Activated CD8-positive, alpha-beta memory T cell treated with anti-CD3 and anti-CD28 coated beads, Interleukin-2, amount 10 ng/mL, durations not matched to agents 7 days and 5 days (primary cell): Measurements from ENCODE around the gene DFFA. TPM values are rescaled to one million over a fixed set of nuclear protein-coding genes. Genes with fewer than 3 reads are reported as not detected.
A peak's percentile ranks its signal among the peaks of the same experiment; 100 is the strongest.
"Not testable (repeated sequence)": the region's sequence is repeated elsewhere in the genome, so short reads cannot be mapped to it uniquely, and the experiment has no call there.

ENCODE experiments used
- ATAC-seq: fragments of 150-1000 bp; cut with Tn5 transposase; one replicate; pipeline ENCODE4 v1.10.0; 2021; ENCODE audit warnings: moderate library complexity
- CTCF ChIA-PET: fragments of 350-600 bp; sonication (Branson Sonifier 250); formaldehyde crosslinking; loops from one replicate; lab custom pipeline; 2021; ENCODE audit warnings: antibody characterized with exemption; lab: Charles Lee
- DNase-seq: peaks from one replicate; pipeline ENCODE4 v3.0.0-alpha.2; 2020
- H3K27ac Mint-ChIP-seq: one replicate; pipeline ENCODE4 v1.8.0; 2021; ENCODE audit warnings: mild to moderate bottlenecking, mixed read lengths
- H3K27me3 Mint-ChIP-seq: one replicate; pipeline ENCODE4 v1.8.0; 2021; ENCODE audit warnings: mixed read lengths
- H3K36me3 Mint-ChIP-seq: one replicate; pipeline ENCODE4 v1.8.0; 2021; ENCODE audit warnings: mild to moderate bottlenecking, mixed read lengths
- H3K4me1 Mint-ChIP-seq: one replicate; pipeline ENCODE4 v1.8.0; 2021; ENCODE audit warnings: mixed read lengths
- H3K4me3 Mint-ChIP-seq: one replicate; pipeline ENCODE4 v1.8.0; 2021; ENCODE audit warnings: mild to moderate bottlenecking, moderate library complexity, mixed read lengths
- H3K9me3 Mint-ChIP-seq: one replicate; pipeline ENCODE4 v1.8.0; 2022; ENCODE audit warnings: low read depth, mixed read lengths
- total RNA-seq, 2 experiments: library from RNA; stranded (reverse); gene quantifications; one replicate each; pipeline ENCODE4 v1.2.3, GENCODE V29; 2021

DFFA gene
- total RNA-seq, 2 experiments from 2014 or later: 40.9 to 45.1 TPM

DNA sequence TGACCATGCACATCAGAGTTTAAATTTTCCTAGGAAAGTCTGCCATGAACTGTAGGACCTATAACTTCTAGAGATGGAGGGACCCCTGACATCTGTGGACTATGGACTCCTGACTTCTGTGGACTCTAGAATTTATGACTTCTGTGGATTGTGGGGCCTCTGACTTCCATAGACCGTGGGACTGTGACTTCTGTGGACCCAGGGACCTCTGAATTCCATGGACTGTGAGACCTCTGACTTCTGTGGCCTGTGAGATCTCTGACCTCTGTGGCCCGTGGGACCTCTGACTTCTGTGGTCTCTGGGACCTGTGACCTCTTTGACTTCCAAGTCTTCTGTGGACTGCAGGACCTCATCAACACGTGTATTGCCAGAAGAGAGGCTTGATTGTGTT is 39.2 kb upstream of the DFFA start:
- Mint-ChIP-seq H3K9me3 (no peaks in the 10 kb centered on the region), H3K27ac (peak overlapping the region; percentile 98), H3K4me1 (peaks cover 85% of the 10 kb centered on the region), H3K36me3 (peaks cover 6% of the 10 kb centered on the region), H3K27me3 (no peaks in the 10 kb centered on the region), H3K4me3 (peak overlapping the region; percentile 62)
- DNase-seq: no peak
- CTCF ChIA-PET: interaction anchor here (0.7 to 13.6 kb wide), 9 partner anchors 8 to 457 kb away, joined by 3 to 235 read pairs (median 4); partner anchors contain the start of gene CENPS
- ATAC-seq: no peak

DNA sequence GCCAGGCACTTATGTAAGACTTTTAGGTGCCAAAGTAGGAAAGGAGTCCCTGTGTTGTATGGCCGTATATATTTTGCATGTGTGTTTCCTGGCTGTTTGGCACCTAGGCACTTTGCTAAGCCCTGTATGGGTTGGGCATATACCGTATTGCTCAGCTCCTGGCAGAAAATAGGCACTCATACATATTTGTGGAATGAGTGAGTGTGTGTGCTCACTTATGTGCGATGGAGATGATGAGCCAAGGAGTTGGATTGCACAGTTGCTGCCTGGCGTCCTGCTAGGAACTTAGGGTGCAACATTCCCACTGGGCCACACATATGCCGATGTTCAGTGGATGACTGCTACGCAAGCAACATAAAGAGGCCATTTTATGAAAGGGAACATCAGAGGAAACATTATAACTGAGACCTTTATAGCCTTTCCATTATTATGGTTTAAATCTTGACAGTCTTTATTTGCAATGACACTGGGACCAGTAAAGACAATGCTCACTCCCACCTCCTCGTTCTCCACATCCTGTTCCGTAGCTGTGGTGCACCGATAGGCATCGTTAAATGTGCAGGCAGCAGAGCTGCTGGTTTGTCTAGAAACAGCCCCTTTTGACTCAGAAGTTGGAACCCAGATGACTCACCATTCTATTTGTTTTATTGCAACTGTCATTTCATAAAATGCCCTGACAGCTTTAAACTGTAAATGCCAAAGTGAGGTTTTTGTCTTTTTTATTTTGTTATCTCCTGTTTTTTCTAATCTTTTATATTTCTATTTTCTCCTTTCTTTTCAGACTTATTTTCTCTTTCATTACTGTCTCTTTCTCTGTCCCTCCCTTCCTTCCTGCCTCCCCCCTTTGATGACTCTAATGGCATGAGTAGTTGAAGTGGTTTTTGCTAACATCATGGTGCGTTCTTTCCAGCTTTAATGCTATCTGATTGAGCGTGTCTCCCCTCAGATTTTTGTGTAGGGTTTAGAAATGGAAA is 38.5 kb upstream of the DFFA start:
- Mint-ChIP-seq H3K27ac (peak overlapping the region; percentile 98), H3K36me3 (peaks cover 6% of the 10 kb centered on the region), H3K9me3 (no peaks in the 10 kb centered on the region), H3K4me3 (peak overlapping the region; percentile 62), H3K4me1 (peaks cover 80% of the 10 kb centered on the region), H3K27me3 (no peaks in the 10 kb centered on the region)
- DNase-seq: peak; percentile 97
- CTCF ChIA-PET: interaction anchor here (0.7 to 13.6 kb wide), 12 partner anchors 9 to 457 kb away, joined by 3 to 235 read pairs (median 4); partner anchors contain the start of gene CENPS
- ATAC-seq: peak; percentile 93

DNA sequence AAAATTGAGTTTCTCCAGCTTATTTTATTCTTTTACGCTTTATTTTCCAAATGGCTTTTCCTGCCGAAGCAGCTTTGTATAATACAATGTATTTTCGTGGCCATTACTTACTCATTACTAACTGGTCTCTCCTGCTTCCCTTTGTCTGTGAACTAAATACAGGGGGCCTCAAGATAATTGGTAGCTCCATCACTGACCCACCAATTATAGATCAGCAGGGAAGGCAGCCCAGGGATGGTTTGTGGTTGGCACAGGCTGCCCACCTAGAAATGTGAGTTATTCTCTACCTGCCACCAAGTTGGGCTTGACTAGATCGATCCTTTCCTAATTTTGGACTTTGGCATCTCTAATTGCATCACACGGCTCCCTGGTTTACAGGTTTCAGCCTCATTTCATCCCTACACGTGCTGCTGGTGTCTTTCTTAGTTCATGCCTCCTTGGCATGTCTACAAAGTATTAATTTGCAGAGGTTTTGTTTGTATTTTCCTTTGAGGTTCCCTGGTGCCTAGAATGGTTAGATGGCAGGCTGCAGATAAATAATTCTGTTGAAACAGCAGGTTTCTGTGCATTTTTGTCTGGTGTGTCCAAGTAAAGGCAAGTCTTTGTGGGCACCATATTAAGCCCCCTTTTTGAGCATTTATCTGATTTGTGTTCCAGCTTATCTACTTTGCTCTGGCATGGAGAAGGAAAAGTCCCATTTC is 37.6 kb upstream of the DFFA start:
- CTCF ChIA-PET: interaction anchor here (0.9 to 13.6 kb wide), 8 partner anchors 8 to 732 kb away, joined by 3 to 235 read pairs (median 4); no protein-coding TSS in a partner anchor
- ATAC-seq (no peak), DNase-seq (no peak)
- Mint-ChIP-seq H3K36me3 (peaks cover 6% of the 10 kb centered on the region), H3K27me3 (no peaks in the 10 kb centered on the region), H3K9me3 (no peaks in the 10 kb centered on the region), H3K4me3 (peak overlapping the region; percentile 62), H3K4me1 (peaks cover 74% of the 10 kb centered on the region), H3K27ac (peak overlapping the region; percentile 98)

GRCh38 chr1:10508511-10508951 is 36.2 kb upstream of the DFFA start:
- Mint-ChIP-seq H3K4me1 (peaks cover 67% of the 10 kb centered on the region), H3K27me3 (no peaks in the 10 kb centered on the region), H3K9me3 (no peaks in the 10 kb centered on the region), H3K27ac (peak overlapping the region; percentile 37), H3K4me3 (no peak overlapping the region), H3K36me3 (peaks cover 2% of the 10 kb centered on the region)
- no peak for ATAC-seq
- CTCF ChIA-PET: interaction anchor here (0.7 to 13.6 kb wide), 9 partner anchors 8 to 401 kb away, joined by 3 to 235 read pairs (median 4); partner anchors contain the start of gene PGD
- no peak for DNase-seq

DNA sequence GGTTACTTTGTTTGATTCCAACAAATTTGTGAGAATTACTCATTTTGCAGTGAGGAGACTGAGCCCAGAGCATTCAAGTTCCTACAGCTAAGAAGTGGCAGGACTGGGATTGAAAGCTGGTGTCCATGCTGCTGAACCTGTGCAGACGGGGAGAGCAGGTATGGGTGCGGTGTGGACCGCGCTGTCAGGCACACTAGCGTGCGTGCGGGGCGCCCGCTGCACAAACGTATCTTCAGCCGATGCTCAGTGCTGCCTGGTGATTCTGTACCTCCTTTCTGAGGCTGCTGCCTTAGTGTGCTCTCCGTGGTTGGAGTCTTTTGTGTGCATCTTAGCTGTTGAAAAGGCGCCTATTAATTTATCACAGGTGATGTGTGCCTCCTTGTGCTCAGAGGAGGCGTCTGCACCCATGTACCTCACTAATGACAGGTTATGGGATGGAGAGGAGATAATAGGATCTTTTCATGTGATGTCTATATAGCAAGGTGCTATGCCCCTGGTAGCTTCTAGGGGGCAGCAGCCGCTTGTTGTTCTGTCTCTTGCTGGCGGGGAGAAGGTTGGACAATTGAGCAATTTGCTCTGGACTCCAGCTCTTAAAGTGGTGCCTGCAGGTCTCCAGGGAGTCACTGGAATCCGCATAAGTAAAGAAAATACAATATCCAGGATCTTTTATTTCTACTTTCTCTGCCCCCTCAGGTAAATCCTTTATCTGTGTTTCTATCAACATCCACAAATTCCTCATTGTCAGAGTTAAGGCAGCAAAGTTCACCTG is 35.0 kb upstream of the DFFA start:
- DNase-seq: peak; percentile 77
- Mint-ChIP-seq H3K4me3 (no peak overlapping the region), H3K36me3 (peaks cover 2% of the 10 kb centered on the region)

DNA sequence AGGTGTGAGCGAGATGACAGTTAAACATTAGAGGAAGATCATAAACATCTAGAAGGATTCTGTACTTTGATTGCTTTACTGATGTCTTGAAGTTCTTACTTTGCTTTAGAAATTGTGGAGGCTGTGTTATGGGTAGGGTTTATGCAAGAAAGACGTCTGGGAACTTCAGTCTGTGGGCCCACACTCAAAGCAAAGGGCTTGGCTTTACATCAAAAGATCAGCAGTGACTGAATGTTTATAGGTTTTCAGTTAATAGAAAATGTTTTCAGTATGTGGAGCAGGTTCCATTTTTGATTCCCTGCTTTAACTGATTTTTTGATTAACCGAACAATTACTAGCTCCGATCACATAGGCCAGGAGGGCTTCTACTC is 34.3 kb upstream of the DFFA start:
- CTCF ChIA-PET: interaction anchor here (0.9 to 13.6 kb wide), 15 partner anchors 11 to 435 kb away, joined by 3 to 235 read pairs (median 5); partner anchors contain the start of gene CENPS
- peaks cover 61% of the 10 kb centered on the region for H3K4me1 Mint-ChIP-seq
- DNase-seq: no peak

More for the DNA sequence above, 35.0 kb upstream of the DFFA start:
- Mint-ChIP-seq H3K27me3 (no peaks in the 10 kb centered on the region), H3K27ac (peak overlapping the region; percentile 63), H3K9me3 (no peaks in the 10 kb centered on the region), H3K4me1 (peaks cover 61% of the 10 kb centered on the region)
- peak; percentile 44 for ATAC-seq
- CTCF ChIA-PET: interaction anchor here (0.5 to 13.6 kb wide), 31 partner anchors 12 to 600 kb away, joined by 3 to 235 read pairs (median 4); partner anchors contain the start of genes CENPS and PGD

DNA sequence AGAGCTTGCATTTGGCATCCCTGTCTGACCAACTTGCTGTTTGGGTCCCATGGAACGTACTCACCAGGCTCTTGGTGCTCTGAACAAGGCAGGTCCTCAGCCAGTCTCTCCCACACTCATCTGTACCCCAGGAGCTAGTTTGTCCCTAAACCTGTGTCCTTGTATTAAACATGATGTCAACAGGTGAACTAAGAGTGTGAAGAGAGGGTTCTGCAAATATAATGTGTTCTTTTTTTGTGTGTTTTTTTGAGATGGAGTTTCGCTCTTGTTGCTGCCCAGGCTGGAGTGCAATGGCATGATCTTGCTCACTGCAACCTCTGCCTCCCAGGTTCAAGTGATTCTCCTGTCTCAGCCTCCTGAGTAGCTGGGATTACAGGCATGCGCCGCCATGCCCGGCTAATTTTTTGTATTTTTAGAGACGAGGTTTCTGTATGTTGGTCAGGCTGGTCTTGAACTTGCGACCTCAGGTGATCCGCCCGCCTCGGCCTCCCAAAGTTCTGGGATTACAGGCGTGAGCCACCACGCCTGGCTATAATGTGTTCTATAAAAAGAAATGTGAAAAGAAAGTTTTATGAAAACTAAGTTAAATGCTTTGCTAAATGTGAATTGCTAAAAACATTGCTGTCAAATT is 33.8 kb upstream of the DFFA start:
- H3K9me3 Mint-ChIP-seq, H3K27me3 Mint-ChIP-seq, H3K27ac Mint-ChIP-seq, DNase-seq, H3K4me3 Mint-ChIP-seq, ATAC-seq, H3K36me3 Mint-ChIP-seq: not testable (repeated sequence)
- CTCF ChIA-PET: interaction anchor here (0.7 to 13.6 kb wide), 11 partner anchors 10 to 436 kb away, joined by 3 to 235 read pairs (median 4); partner anchors contain the start of genes CENPS and KIF1B
- H3K4me1 Mint-ChIP-seq: peaks cover 57% of the 10 kb centered on the region

More for the DNA sequence above, 34.3 kb upstream of the DFFA start:
- no peaks in the 10 kb centered on the region for H3K9me3 Mint-ChIP-seq
- no peaks in the 10 kb centered on the region for H3K27me3 Mint-ChIP-seq
- H3K36me3 Mint-ChIP-seq: peaks cover 5% of the 10 kb centered on the region
- no peak overlapping the region for H3K4me3 Mint-ChIP-seq
- ATAC-seq: no peak
- no peak overlapping the region for H3K27ac Mint-ChIP-seq

DNA sequence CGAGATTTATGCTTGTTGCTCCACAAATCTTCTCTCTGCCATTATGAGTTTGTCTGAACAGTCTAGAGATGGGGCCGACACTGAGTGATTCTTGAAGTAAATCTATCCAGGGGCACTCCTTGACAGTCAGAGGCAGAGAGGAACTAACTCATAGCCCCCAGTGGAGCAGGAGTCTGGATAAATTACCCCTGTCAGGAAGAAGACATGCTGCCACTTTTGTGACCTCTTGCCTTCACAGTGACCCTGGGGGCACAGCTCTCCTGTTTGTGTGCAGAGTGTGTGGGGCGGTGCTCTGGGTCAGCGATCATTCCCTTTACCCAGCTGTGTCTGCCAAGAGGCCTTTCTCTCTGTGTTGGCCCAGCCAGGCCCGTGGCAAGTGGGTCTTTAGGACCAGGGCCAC is 31.9 kb upstream of the DFFA start:
- H3K4me3 Mint-ChIP-seq: no peak overlapping the region

DNA sequence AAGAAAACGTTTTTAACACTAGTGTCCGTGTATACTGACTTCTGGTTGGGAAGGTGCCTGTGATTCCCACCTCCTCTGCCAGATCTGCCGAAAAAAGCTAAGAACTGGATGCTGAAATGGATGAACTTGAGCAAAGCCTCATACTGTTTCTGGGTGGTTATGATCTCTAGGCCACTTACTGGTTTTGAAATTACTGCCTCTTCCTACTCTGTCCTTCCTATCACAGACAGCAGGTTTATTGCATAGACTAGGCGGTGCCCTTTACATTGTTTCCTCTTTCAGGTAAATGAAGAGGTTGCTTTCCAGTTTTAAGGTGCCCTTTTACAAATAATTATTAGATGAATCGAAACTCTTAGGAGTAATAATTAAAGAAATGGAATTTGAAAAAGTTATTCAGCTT is 29.9 kb upstream of the DFFA start:
- Mint-ChIP-seq H3K4me3 (peak overlapping the region; percentile 50), H3K9me3 (no peaks in the 10 kb centered on the region), H3K4me1 (peaks cover 52% of the 10 kb centered on the region), H3K27me3 (no peaks in the 10 kb centered on the region), H3K27ac (peak overlapping the region; percentile 96), H3K36me3 (peaks cover 6% of the 10 kb centered on the region)
- CTCF ChIA-PET: interaction anchor here (0.7 to 13.6 kb wide), 6 partner anchors 6 to 1080 kb away, joined by 3 to 235 read pairs (median 4); no protein-coding TSS in a partner anchor
- ATAC-seq: peak; percentile 77
- DNase-seq: no peak

More for the DNA sequence above, 31.9 kb upstream of the DFFA start:
- ATAC-seq: no peak
- CTCF ChIA-PET: interaction anchor here (1.2 to 13.6 kb wide), 2 partner anchors 8 to 9 kb away, joined by 3 to 235 read pairs; no protein-coding TSS in a partner anchor
- Mint-ChIP-seq H3K9me3 (no peaks in the 10 kb centered on the region), H3K36me3 (peaks cover 6% of the 10 kb centered on the region), H3K27me3 (no peaks in the 10 kb centered on the region), H3K4me1 (peaks cover 46% of the 10 kb centered on the region), H3K27ac (no peak overlapping the region)
- DNase-seq: no peak

DNA sequence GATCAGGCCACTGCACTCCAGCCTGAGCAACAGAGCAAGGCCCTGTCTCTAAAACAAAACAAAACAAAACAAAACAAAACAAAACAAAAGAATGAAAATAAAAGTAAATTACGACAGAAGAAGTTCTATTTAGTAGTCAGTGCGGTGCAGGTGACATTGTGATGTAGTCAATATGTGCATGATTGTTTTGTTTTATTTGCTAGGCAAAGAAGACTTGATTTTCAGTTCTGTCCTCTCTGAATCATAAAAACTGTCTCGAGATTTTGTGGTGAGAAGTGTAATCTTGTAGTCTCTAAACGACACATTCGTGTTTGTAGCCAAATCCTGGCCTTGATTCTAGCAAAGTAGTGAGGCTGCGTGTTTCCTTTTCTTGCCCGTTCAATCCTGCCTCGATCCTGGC is 25.9 kb upstream of the DFFA start:
- Mint-ChIP-seq H3K27ac (peak overlapping the region; percentile 88), H3K27me3 (no peaks in the 10 kb centered on the region), H3K9me3 (no peaks in the 10 kb centered on the region), H3K4me3 (peak overlapping the region; percentile 49), H3K36me3 (peaks cover 9% of the 10 kb centered on the region), H3K4me1 (peaks cover 67% of the 10 kb centered on the region)
- CTCF ChIA-PET: interaction anchor here (0.8 to 10.9 kb wide), 6 partner anchors 10 to 369 kb away, joined by 3 to 235 read pairs (median 7); partner anchors contain the start of gene CENPS
- ATAC-seq (peak; percentile 14), DNase-seq (no peak)

DNA sequence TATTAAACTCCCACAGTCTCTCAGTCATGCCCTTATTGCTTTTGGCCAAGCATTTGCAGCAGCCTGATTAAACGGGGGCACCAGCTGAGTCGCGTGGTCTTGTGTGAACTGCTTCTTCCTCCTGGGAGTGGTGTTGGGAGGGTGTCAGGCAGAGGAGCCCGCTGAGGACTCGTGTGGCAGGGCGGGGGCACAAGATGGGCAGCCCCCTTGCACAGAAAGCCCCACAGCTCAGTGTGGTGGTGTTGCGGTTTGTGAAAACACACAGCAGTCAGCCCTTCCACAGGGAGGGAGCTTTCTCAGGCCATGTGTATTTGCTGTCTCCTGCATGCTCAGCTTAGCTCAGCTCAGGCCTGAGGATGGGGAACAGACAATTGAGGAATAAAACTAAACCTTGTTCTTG is 24.8 kb upstream of the DFFA start:
- Mint-ChIP-seq H3K27me3 (no peaks in the 10 kb centered on the region), H3K36me3 (peaks cover 7% of the 10 kb centered on the region), H3K27ac (peak overlapping the region; percentile 88), H3K4me1 (peaks cover 60% of the 10 kb centered on the region), H3K9me3 (no peaks in the 10 kb centered on the region), H3K4me3 (peak overlapping the region; percentile 13)
- CTCF ChIA-PET: interaction anchor here (0.7 to 10.9 kb wide), 5 partner anchors 12 to 445 kb away, joined by 5 to 235 read pairs (median 68); partner anchors contain the start of gene CENPS
- peak; percentile 58 for DNase-seq
- ATAC-seq: no peak
